A549 (cell line): Measurements from ENCODE around the gene CEND1.

Source experiments
- JUNB ChIP-seq: fragments of >200 bp; sonication (Bioruptor Twin); formaldehyde crosslinking; IDR thresholded peaks from 2 replicates; pipeline ENCODE4 v1.6.1; 2016
- SMC3 ChIP-seq: fragments of >200 bp; sonication (Bioruptor Twin); formaldehyde crosslinking; IDR thresholded peaks from 3 replicates; pipeline ENCODE4 v1.6.1; 2018; ENCODE audit warnings: inconsistent platforms
- TF ChIP-seq, protein P1 (sequence below): fragments of >200 bp; sonication (Bioruptor Twin); formaldehyde crosslinking; IDR thresholded peaks from 3 replicates; pipeline ENCODE4 v1.5.1; 2016

DNA sequence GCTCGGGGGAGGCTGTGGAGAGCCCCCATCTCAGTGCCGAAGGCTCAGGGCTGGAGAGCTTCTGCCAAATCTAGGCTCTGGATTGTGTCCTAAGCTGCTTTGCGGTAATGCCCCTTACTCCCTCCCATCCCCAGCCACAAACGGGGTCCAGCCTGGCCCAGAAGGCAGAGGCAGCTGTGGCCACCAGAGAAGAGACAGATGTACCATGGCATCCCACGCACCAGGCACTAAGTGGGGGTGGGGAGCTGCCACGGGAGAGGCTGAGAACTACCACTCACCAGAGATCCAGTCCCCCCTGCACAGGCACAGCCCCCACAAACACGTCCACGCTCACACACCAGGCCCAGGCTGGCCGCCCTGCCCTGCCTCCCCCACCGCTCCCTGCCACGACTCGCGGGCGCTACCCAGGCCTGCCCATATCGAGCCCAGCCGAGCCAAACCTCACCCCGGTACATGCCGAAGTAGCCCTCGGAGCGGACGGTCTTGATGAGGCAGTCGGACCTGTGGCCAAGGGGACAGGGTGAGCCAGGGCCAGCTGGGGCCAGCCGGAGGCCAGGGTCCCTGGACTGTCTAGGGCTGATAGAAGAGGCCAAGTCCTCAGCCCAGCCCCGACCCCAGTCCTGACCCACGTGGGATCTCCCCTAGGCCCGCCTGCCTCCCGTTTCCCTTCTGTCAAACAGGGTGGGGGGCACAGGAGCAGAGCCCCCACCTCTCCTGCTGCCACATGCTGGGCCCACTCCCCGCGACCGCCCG is 4.3 kb upstream of the CEND1 start:
- TF ChIP-seq, protein P1, sequence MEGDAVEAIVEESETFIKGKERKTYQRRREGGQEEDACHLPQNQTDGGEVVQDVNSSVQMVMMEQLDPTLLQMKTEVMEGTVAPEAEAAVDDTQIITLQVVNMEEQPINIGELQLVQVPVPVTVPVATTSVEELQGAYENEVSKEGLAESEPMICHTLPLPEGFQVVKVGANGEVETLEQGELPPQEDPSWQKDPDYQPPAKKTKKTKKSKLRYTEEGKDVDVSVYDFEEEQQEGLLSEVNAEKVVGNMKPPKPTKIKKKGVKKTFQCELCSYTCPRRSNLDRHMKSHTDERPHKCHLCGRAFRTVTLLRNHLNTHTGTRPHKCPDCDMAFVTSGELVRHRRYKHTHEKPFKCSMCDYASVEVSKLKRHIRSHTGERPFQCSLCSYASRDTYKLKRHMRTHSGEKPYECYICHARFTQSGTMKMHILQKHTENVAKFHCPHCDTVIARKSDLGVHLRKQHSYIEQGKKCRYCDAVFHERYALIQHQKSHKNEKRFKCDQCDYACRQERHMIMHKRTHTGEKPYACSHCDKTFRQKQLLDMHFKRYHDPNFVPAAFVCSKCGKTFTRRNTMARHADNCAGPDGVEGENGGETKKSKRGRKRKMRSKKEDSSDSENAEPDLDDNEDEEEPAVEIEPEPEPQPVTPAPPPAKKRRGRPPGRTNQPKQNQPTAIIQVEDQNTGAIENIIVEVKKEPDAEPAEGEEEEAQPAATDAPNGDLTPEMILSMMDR = no peak
- TF ChIP-seq JUNB (no peak), SMC3 (no peak)
